Activated CD4-positive, alpha-beta T cell treated with anti-CD3 and anti-CD28 coated beads, Interleukin-2, amount 50 U/mL, for 48 hours (primary cell): ENCODE results near the gene IRAK3.
"Not testable (repeated sequence)": the region's sequence is repeated elsewhere in the genome, so short reads cannot be mapped to it uniquely, and the experiment has no call there.

Experiments used
- DNase-seq, 2 experiments: peaks; one replicate each; pipeline ENCODE4 v3.0.0-alpha.2; 2020

The IRAK3 gene

GRCh38 chr12:66174391-66175325 lies 14.4 kb upstream of the IRAK3 start:
- DNase-seq: not testable (repeated sequence)

- no peak for DNase-seq
Measured at GRCh38 chr12:66176105-66176900, 12.7 kb upstream of the IRAK3 start.

GRCh38 chr12:66182956-66183355 lies 6.1 kb upstream of the IRAK3 start:
- no peak for DNase-seq

- not testable (repeated sequence) for DNase-seq
Measured at GRCh38 chr12:66184822-66185221, 4.2 kb upstream of the IRAK3 start.

- DNase-seq: no peak
Measured at GRCh38 chr12:66187036-66187435, 2.0 kb upstream of the IRAK3 start.

- no peak for DNase-seq
Measured at GRCh38 chr12:66187821-66188220, 1.2 kb upstream of the IRAK3 start.

GRCh38 chr12:66189486-66189843 lies 451 bp downstream of the IRAK3 start:
- DNase-seq: no peak

GRCh38 chr12:66189889-66190288 lies 875 bp downstream of the IRAK3 start:
- DNase-seq: no peak

- DNase-seq: no peak
Measured at GRCh38 chr12:66190519-66191370, 1.7 kb downstream of the IRAK3 start.

- no peak for DNase-seq
Measured at GRCh38 chr12:66191547-66192126, 2.6 kb downstream of the IRAK3 start.

- DNase-seq: no peak
Measured at GRCh38 chr12:66194122-66194521, 5.1 kb downstream of the IRAK3 start.

GRCh38 chr12:66195242-66195641 lies 6.2 kb downstream of the IRAK3 start:
- no peak for DNase-seq

GRCh38 chr12:66196806-66197205 lies 7.8 kb downstream of the IRAK3 start:
- DNase-seq: no peak

- DNase-seq: no peak
Measured at GRCh38 chr12:66197495-66197921, 8.5 kb downstream of the IRAK3 start.

- no peak for DNase-seq
Measured at GRCh38 chr12:66199141-66199540, 10.1 kb downstream of the IRAK3 start.

- no peak for DNase-seq
Measured at GRCh38 chr12:66199831-66200509, 11.0 kb downstream of the IRAK3 start.

- no peak for DNase-seq
Measured at GRCh38 chr12:66203820-66204219, 14.8 kb downstream of the IRAK3 start.

- no peak for DNase-seq
Measured at GRCh38 chr12:66206141-66206540, 17.1 kb downstream of the IRAK3 start.

- DNase-seq: no peak
Measured at GRCh38 chr12:66210840-66211239, 21.8 kb downstream of the IRAK3 start.

- not testable (repeated sequence) for DNase-seq
Measured at GRCh38 chr12:66211573-66211972, 22.6 kb downstream of the IRAK3 start.

GRCh38 chr12:66213011-66213410 lies 24.0 kb downstream of the IRAK3 start:
- not testable (repeated sequence) for DNase-seq

- DNase-seq: no peak
Measured at GRCh38 chr12:66217342-66217917, 28.4 kb downstream of the IRAK3 start.
